OCI-LY7 (cell line): ENCODE data around the gene S100A2. TPM values are rescaled to one million over a fixed set of nuclear protein-coding genes. Genes with fewer than 3 reads are reported as not detected.
A peak's percentile ranks its signal among the peaks of the same experiment; 100 is the strongest.

Experiments used
- BruUV-seq: library from RNA; stranded (reverse); fragments of 400-500 nt; replicated peaks from 2 replicates; lab custom pipeline; 2021; lab: Mats Ljungman, UMichigan
- CTCF ChIA-PET: fragments of 300-600 bp; sonication (Branson Sonifier 250); formaldehyde crosslinking; loops from one replicate; lab custom pipeline; 2022; ENCODE audit warnings: antibody characterized with exemption; ENCODE audit not compliant: unreplicated experiment; lab: Charles Lee
- POLR2A ChIA-PET: fragments of 300-600 bp; sonication (Branson Sonifier 250); formaldehyde crosslinking; loops from one replicate; lab custom pipeline; 2022; ENCODE audit warnings: antibody characterized with exemption; lab: Charles Lee
- DNase-seq: peaks from one replicate; pipeline ENCODE4 v3.0.0-alpha.2; 2015; ENCODE audit warnings: low spot score
- H2AFZ ChIP-seq: fragments of 200-600 bp; sonication (generic), shearing (Covaris generic); 2 replicates; pipeline ENCODE4 v1.6.1; 2014; ENCODE audit warnings: mild to moderate bottlenecking, antibody characterized with exemption, low read length, moderate library complexity
- H3K27ac ChIP-seq: fragments of 200-600 bp; sonication (generic); 2 replicates; pipeline ENCODE4 v1.5.1; 2014; ENCODE audit warnings: mixed run types, low read depth, mild to moderate bottlenecking, moderate library complexity, low read length, inconsistent platforms; ENCODE audit not compliant: poor library complexity, severe bottlenecking
- H3K36me3 ChIP-seq: fragments of 200-600 bp; sonication (generic); 2 replicates; pipeline ENCODE4 v1.6.1; 2014; ENCODE audit warnings: mild to moderate bottlenecking, antibody characterized with exemption, low read length, moderate library complexity, mixed read lengths; ENCODE audit not compliant: insufficient read depth
- H3K4me1 ChIP-seq: fragments of 200-600 bp; sonication (generic); 2 replicates; pipeline ENCODE4 v1.5.1; 2014; ENCODE audit warnings: mild to moderate bottlenecking, low read length; ENCODE audit not compliant: insufficient read depth, poor library complexity, severe bottlenecking
- H3K4me2 ChIP-seq: fragments of 200-600 bp; sonication (generic); 2 replicates; pipeline ENCODE4 v1.6.1; 2014; ENCODE audit warnings: mild to moderate bottlenecking, low read length
- H3K4me3 ChIP-seq: fragments of 200-600 bp; sonication (generic); 2 replicates; pipeline ENCODE4 v1.5.1; 2014; ENCODE audit warnings: mild to moderate bottlenecking, low read depth, low read length; ENCODE audit not compliant: poor library complexity, severe bottlenecking
- H3K79me2 ChIP-seq: fragments of 200-600 bp; sonication (generic); 2 replicates; pipeline ENCODE4 v1.6.1; 2016; ENCODE audit warnings: low read depth, mild to moderate bottlenecking, low read length, moderate library complexity, mixed read lengths; ENCODE audit not compliant: insufficient read depth
- H3K9me2 ChIP-seq: fragments of 200-600 bp; sonication (generic); 2 replicates; pipeline ENCODE4 v1.6.1; 2016; ENCODE audit warnings: mild to moderate bottlenecking, low read length, mixed read lengths; ENCODE audit not compliant: insufficient read depth
- H3K9me3 ChIP-seq: fragments of 200-600 bp; sonication (generic); 2 replicates; pipeline ENCODE4 v1.6.1; 2014; ENCODE audit warnings: mild to moderate bottlenecking, mixed run types, low read length, mixed read lengths
- H4K20me1 ChIP-seq: fragments of 200-600 bp; sonication (generic); 2 replicates; pipeline ENCODE4 v1.6.1; 2014; ENCODE audit warnings: mild to moderate bottlenecking, antibody characterized with exemption, low read length, moderate library complexity, mixed read lengths; ENCODE audit not compliant: insufficient read depth
- CTCF ChIP-seq: fragments of 200-600 bp; sonication (generic); conservative IDR thresholded peaks from 2 replicates; pipeline ENCODE4 v1.5.1; 2014; ENCODE audit warnings: mild to moderate bottlenecking, antibody characterized with exemption, low read length, moderate library complexity, mixed read lengths
- EZH2phosphoT487 ChIP-seq: fragments of 200-600 bp; sonication (generic); IDR thresholded peaks from 2 replicates; pipeline ENCODE4 v1.6.1; 2018; ENCODE audit warnings: low read depth, borderline replicate concordance, mild to moderate bottlenecking, mixed run types, antibody characterized with exemption, low read length, moderate library complexity, mixed read lengths
- intact Hi-C: fragments of 100-400 bp; cut with micrococcal nuclease; formaldehyde crosslinking; loops from one replicate; pipeline ENCODE4 v1.10.0; 2022; ENCODE audit not compliant: unreplicated experiment
- total RNA-seq, 2 experiments: library from RNA; depleted of rRNA in 1 of 2; stranded (reverse); fragments of >200 nt in 1 of 2; shearing (Covaris generic) in 1 of 2; gene quantifications; 2 replicates each; pipeline ENCODE4 v1.2.3, GENCODE V29; 2014 to 2022

S100A2 gene
- total RNA-seq, 2 experiments from 2014 or later, result 1.4 TPM; not detected in 1

- no peaks in the 10 kb centered on the region for H3K36me3 ChIP-seq
- no peak within 1 kb of the TSS for H3K27ac ChIP-seq
- no peak within 1 kb of the TSS for H3K4me2 ChIP-seq
- H4K20me1 ChIP-seq, result no peaks in the 10 kb centered on the region
- H2AFZ ChIP-seq, result peak within 1 kb of the TSS; percentile 5; the same call in 1 of the 2 replicates
- no peak for TF ChIP-seq CTCF
- no peak for TF ChIP-seq EZH2phosphoT487
- no peak within 1 kb of the TSS for H3K4me3 ChIP-seq
- H3K4me1 ChIP-seq, result peaks cover 12% of the 10 kb centered on the region
- ChIA-PET CTCF (no interaction called here), POLR2A (no interaction called here)
- no peaks in the 10 kb centered on the region for H3K9me3 ChIP-seq
- no TSS peak for BruUV-seq
- no peaks in the 10 kb centered on the region for H3K9me2 ChIP-seq
- no peak for DNase-seq
- no peaks in the 10 kb centered on the region for H3K79me2 ChIP-seq
- intact Hi-C loops, result no loop called here
These were observed 25.0 kb downstream of the S100A2 start, which contains the start of gene S100A5 for GRCh38 chr1:153540394-153541361. S100A5 (minus strand) TSS chr1:153540934; CDS start chr1:153540191, 743 bp downstream.

GRCh38 chr1:153539395-153540093, 26.1 kb downstream of the S100A2 start:
- no peaks in the 10 kb centered on the region for H3K9me2 ChIP-seq
- intact Hi-C loops, result no loop called here
- H3K27ac ChIP-seq, result no peak overlapping the region
- H2AFZ ChIP-seq, result no peak overlapping the region
- ChIA-PET POLR2A (no interaction called here), CTCF (no interaction called here)
- no peak overlapping the region for H3K4me2 ChIP-seq
- no TSS peak for BruUV-seq
- no peaks in the 10 kb centered on the region for H3K9me3 ChIP-seq
- no peaks in the 10 kb centered on the region for H3K79me2 ChIP-seq
- H3K36me3 ChIP-seq, result no peaks in the 10 kb centered on the region
- TF ChIP-seq EZH2phosphoT487 (no peak), CTCF (no peak)
- H3K4me3 ChIP-seq, result no peak overlapping the region
- H3K4me1 ChIP-seq, result peaks cover under 1% of the 10 kb centered on the region
- DNase-seq, result no peak
- H4K20me1 ChIP-seq, result no peaks in the 10 kb centered on the region
